ENCODE results near the gene GHRH. TPM values are rescaled to one million over a fixed set of nuclear protein-coding genes. Genes with fewer than 3 reads are reported as not detected.

Gene GHRH
- polyA plus RNA-seq, 1 experiment: not detected

DNA sequence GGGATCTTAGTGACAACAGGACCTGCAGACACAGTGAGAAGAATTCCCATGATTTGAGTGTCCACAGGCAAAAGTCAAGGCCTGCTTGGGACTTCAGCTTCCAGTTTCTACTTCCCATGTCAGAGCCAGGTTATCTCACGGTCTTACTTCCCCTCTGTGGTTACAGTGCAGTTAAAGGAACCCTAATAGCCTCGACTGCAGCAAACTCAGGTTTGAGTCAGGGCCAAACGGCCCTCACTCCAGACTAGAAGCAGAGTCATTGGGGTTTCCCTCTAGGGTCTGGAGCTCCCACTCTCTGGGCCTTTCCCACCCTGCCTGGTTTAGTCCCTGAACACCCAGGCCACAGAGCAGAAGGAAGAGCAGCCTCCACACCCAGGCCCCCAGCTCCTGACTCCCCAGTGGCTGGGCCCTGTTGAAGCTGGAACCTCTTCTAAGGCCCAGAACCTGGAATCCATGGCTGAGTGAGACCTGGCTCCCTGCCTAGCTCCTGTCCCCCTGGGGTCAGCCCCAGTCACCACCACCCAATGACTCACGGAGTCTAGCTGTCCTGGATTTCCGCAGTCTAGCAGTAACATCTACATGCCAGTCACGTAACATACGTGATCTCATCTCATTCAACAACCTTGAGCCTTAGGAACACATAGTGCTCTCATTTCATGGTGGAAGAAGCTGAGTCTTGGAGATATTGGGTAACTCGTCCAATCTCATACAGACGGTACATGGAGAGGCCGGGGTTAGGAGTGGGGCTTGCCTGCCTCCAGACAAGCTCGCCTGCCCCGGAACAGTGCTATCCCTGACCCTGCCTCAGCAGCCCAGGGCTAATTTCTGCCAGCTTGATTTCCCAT lies 9.2 kb upstream of the GHRH start:
- no peak overlapping the region for H3K4me3 ChIP-seq (ENCODE audit: low read depth, low read length)
- H3K36me3 ChIP-seq (ENCODE audit: control insufficient read depth, insufficient read depth, low read length): no peaks in the 10 kb centered on the region
- TF ChIP-seq, protein P1, sequence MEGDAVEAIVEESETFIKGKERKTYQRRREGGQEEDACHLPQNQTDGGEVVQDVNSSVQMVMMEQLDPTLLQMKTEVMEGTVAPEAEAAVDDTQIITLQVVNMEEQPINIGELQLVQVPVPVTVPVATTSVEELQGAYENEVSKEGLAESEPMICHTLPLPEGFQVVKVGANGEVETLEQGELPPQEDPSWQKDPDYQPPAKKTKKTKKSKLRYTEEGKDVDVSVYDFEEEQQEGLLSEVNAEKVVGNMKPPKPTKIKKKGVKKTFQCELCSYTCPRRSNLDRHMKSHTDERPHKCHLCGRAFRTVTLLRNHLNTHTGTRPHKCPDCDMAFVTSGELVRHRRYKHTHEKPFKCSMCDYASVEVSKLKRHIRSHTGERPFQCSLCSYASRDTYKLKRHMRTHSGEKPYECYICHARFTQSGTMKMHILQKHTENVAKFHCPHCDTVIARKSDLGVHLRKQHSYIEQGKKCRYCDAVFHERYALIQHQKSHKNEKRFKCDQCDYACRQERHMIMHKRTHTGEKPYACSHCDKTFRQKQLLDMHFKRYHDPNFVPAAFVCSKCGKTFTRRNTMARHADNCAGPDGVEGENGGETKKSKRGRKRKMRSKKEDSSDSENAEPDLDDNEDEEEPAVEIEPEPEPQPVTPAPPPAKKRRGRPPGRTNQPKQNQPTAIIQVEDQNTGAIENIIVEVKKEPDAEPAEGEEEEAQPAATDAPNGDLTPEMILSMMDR (IDR thresholded peaks at IDR 0.05; ENCODE audit: insufficient read depth, low read depth, low read length): no peak
- POLR2A ChIA-PET: no interaction called here
- 0 out of 2 replicates have a peak, but pooled peaks cover 2% of the 10 kb centered on the region for H3K27me3 ChIP-seq (ENCODE audit: control insufficient read depth, insufficient read depth, low read length)
- DNase-seq (ENCODE audit: low read depth): no peak
- CTCF ChIA-PET: interaction anchor here (0.6 to 6.6 kb wide), 18 partner anchors 10 to 1093 kb away, joined by 3 to 74 read pairs (median 4); no protein-coding TSS in a partner anchor

DNA sequence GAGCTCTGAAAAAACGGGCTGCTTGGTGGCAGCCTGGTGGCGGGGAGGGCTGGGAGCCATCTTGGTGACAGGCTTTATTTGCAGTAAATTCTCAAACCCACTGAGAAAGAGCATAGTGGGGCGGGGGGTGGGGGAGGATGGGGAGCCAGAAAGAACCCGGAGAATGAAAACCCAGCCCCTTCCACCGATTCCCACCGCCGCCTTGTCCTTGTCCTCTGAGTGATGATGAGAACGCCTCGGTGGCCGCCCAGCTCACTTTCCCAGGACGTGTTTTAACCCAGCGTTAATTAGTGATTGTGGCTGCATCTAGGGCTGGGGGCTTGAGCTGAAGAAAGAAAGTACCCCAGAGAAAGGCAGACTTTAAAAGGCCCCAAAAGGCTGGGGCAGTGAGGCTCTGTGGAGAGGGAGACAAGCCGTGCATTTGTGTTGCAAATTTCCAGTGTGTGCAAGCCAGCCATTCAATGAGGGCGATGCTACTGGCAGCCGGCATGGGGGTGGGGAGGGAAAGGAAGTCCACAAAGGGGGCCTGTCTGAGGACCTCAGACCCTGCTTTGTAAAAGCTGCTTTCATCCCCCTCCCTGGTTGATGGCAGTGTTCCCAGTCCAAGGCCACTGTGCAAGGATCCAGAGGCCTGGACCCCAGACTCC lies 6.2 kb upstream of the GHRH start:
- CTCF ChIA-PET: interaction anchor here (0.8 to 6.6 kb wide), 10 partner anchors 7 to 270 kb away, joined by 3 to 74 read pairs (median 3); no protein-coding TSS in a partner anchor
- no peak for DNase-seq (ENCODE audit: low read depth)
- Histone ChIP-seq H3K4me3 (ENCODE audit: low read depth, low read length) (no peak overlapping the region), H3K27me3 (ENCODE audit: control insufficient read depth, insufficient read depth, low read length) (0 out of 2 replicates have a peak, but pooled peaks cover 2% of the 10 kb centered on the region), H3K36me3 (ENCODE audit: control insufficient read depth, insufficient read depth, low read length) (no peaks in the 10 kb centered on the region)
- TF ChIP-seq, protein P1 (IDR thresholded peaks at IDR 0.05; ENCODE audit: insufficient read depth, low read depth, low read length): no peak
- POLR2A ChIA-PET: no interaction called here

GRCh38 chr20:37266940-37267666 lies 5.5 kb upstream of the GHRH start:
- ChIA-PET CTCF (interaction anchor here (0.7 to 6.6 kb wide), 7 partner anchors 9 to 297 kb away, joined by 3 to 74 read pairs (median 4); no protein-coding TSS in a partner anchor), POLR2A (no interaction called here)

GRCh38 chr20:37265152-37265551 lies 3.5 kb upstream of the GHRH start:
- POLR2A ChIA-PET: no interaction called here
- no peak for DNase-seq (ENCODE audit: low read depth)
- TF ChIP-seq, protein P1 (IDR thresholded peaks at IDR 0.05; ENCODE audit: insufficient read depth, low read depth, low read length): no peak
- CTCF ChIA-PET: interaction anchor here (1.1 to 2.6 kb wide), 6 partner anchors 18 to 299 kb away, joined by 3 to 8 read pairs (median 5); no protein-coding TSS in a partner anchor
- no peak overlapping the region for H3K4me3 ChIP-seq (ENCODE audit: low read depth, low read length)
- peaks cover 11% of the 10 kb centered on the region for H3K27me3 ChIP-seq (ENCODE audit: control insufficient read depth, insufficient read depth, low read length)
- H3K36me3 ChIP-seq (ENCODE audit: control insufficient read depth, insufficient read depth, low read length): no peaks in the 10 kb centered on the region

More at GRCh38 chr20:37266940-37267666, 5.5 kb upstream of the GHRH start:
- Histone ChIP-seq H3K36me3 (ENCODE audit: control insufficient read depth, insufficient read depth, low read length) (no peaks in the 10 kb centered on the region), H3K4me3 (ENCODE audit: low read depth, low read length) (no peak overlapping the region), H3K27me3 (ENCODE audit: control insufficient read depth, insufficient read depth, low read length) (0 out of 2 replicates have a peak, but pooled peaks cover 4% of the 10 kb centered on the region)
- DNase-seq (ENCODE audit: low read depth): no peak
- TF ChIP-seq, protein P1 (IDR thresholded peaks at IDR 0.05; ENCODE audit: insufficient read depth, low read depth, low read length): no peak
